ENCODE results near the gene PDRG1. TPM values are rescaled to one million over a fixed set of nuclear protein-coding genes. Genes with fewer than 3 reads are reported as not detected.

The PDRG1 gene
- polyA plus RNA-seq, 1 donor from 2014 or later, result 50.6 TPM

- no peak overlapping the region for H3K9ac ChIP-seq (ENCODE audit: low read length)
- no peaks in the 10 kb centered on the region for H3K9me3 ChIP-seq (ENCODE audit: low read length)
- TF ChIP-seq POLR2AphosphoS5 (IDR thresholded peaks at IDR 0.05) (no peak), EZH2 (IDR thresholded peaks at IDR 0.05; ENCODE audit: borderline replicate concordance, insufficient read depth, low read length, poor library complexity, severe bottlenecking) (no peak), TAF1 (IDR thresholded peaks at IDR 0.05; ENCODE audit: low read depth) (no peak), CTCF (IDR thresholded peaks at IDR 0.05; ENCODE audit: poor library complexity, severe bottlenecking) (no peak), RAD21 (conservative IDR thresholded peaks at IDR 0.05) (no peak), REST (IDR thresholded peaks at IDR 0.05; ENCODE audit: borderline replicate concordance) (no peak), MXI1 (conservative IDR thresholded peaks at IDR 0.05; ENCODE audit: poor library complexity, severe bottlenecking) (no peak), EP300 (conservative IDR thresholded peaks at IDR 0.05; ENCODE audit: poor library complexity, severe bottlenecking) (no peak), SMC3 (conservative IDR thresholded peaks at IDR 0.05; ENCODE audit: poor library complexity) (no peak)
- H3F3A ChIP-seq (ENCODE audit: insufficient read depth, low read length, poor library complexity, severe bottlenecking), result no peaks in the 10 kb centered on the region
- no peak overlapping the region for H3K4me2 ChIP-seq (ENCODE audit: low read length)
- no peaks in the 10 kb centered on the region for H3K9me2 ChIP-seq (ENCODE audit: insufficient read depth, low read length)
- H3K4me3 ChIP-seq (ENCODE audit: low read length), result no peak overlapping the region
- no peaks in the 10 kb centered on the region for H3K27me3 ChIP-seq (ENCODE audit: insufficient read depth, low read depth, low read length)
- H3K27ac ChIP-seq (ENCODE audit: low read length), result no peak overlapping the region
- H2AFZ ChIP-seq (ENCODE audit: low read depth, low read length), result no peak overlapping the region
- H3K36me3 ChIP-seq (ENCODE audit: insufficient read depth, low read length), result no peaks in the 10 kb centered on the region
- no peaks in the 10 kb centered on the region for H3K79me2 ChIP-seq (replicated peaks; ENCODE audit: insufficient read depth, low read length)
- no peaks in the 10 kb centered on the region for H4K20me1 ChIP-seq (ENCODE audit: insufficient read depth)
These were observed 14.0 kb downstream of the PDRG1 start for GRCh38 chr20:31937820-31938219.

- H3K79me2 ChIP-seq (replicated peaks; ENCODE audit: insufficient read depth, low read length), result no peaks in the 10 kb centered on the region
- no peak overlapping the region for H3K4me3 ChIP-seq (ENCODE audit: low read length)
- no peak for TF ChIP-seq TAF1 (IDR thresholded peaks at IDR 0.05; ENCODE audit: low read depth)
- no peak for TF ChIP-seq MXI1 (conservative IDR thresholded peaks at IDR 0.05; ENCODE audit: poor library complexity, severe bottlenecking)
- H3K9me2 ChIP-seq (ENCODE audit: insufficient read depth, low read length), result no peaks in the 10 kb centered on the region
- H3K4me2 ChIP-seq (ENCODE audit: low read length), result no peak overlapping the region
- no peaks in the 10 kb centered on the region for H4K20me1 ChIP-seq (ENCODE audit: insufficient read depth)
- no peaks in the 10 kb centered on the region for H3K9me3 ChIP-seq (ENCODE audit: low read length)
- no peaks in the 10 kb centered on the region for H3F3A ChIP-seq (ENCODE audit: insufficient read depth, low read length, poor library complexity, severe bottlenecking)
- H3K27ac ChIP-seq (ENCODE audit: low read length), result no peak overlapping the region
- no peak overlapping the region for H3K9ac ChIP-seq (ENCODE audit: low read length)
- H2AFZ ChIP-seq (ENCODE audit: low read depth, low read length), result no peak overlapping the region
- no peaks in the 10 kb centered on the region for H3K36me3 ChIP-seq (ENCODE audit: insufficient read depth, low read length)
- no peaks in the 10 kb centered on the region for H3K27me3 ChIP-seq (ENCODE audit: insufficient read depth, low read depth, low read length)
These were observed 15.4 kb downstream of the PDRG1 start for GRCh38 chr20:31936420-31936819.
